K562 (cell line): Measurements from ENCODE around the gene ZNF723. TPM values are rescaled to one million over a fixed set of nuclear protein-coding genes. Genes with fewer than 3 reads are reported as not detected.

Source experiments
- ATAC-seq: fragments of 200-7000 bp; cut with Tn5 transposase; 3 replicates; pipeline ENCODE4 v1.9.1; 2020; ENCODE audit warnings: moderate library complexity
- BruUV-seq: library from RNA; stranded (reverse); fragments of 400-500 nt; replicated peaks from 2 replicates; lab custom pipeline; 2021; lab: Mats Ljungman, UMichigan
- CTCF ChIA-PET: fragments of 300-600 bp; formaldehyde crosslinking; extraction: SDS; loops from one replicate; lab custom pipeline; 2021; ENCODE audit warnings: low intra/inter-chr PET ratio; lab: Yijun Ruan, JAX
- POLR2A ChIA-PET: fragments of 300-600, 350-650 bp; sonication (Branson Sonifier 250); formaldehyde crosslinking; extraction: SDS; loops from one replicate; lab custom pipeline; 2021; ENCODE audit warnings: antibody characterized with exemption, inconsistent platforms; lab: Yijun Ruan, JAX
- DNase-seq, 4 experiments: peaks; one replicate each; pipeline versions ENCODE4 v3.0.0 to v3.0.0-alpha.2; 2011 to 2018; ENCODE audit warnings: low spot score in 3 of 4, mixed read lengths in 3 of 4; ENCODE audit errors: extremely low read depth in 1 of 4
- FAIRE-seq: peaks from 2 replicates; lab custom pipeline; 2011; peaks lifted over from hg19 to GRCh38; lab: Jason Lieb, UNC
- H2AFZ ChIP-seq: 2 replicates; pipeline ENCODE4 v1.6.0; 2011; ENCODE audit warnings: low read depth, low read length, control low read depth, inconsistent platforms
- H3K27ac ChIP-seq: fragments of 200-600 bp; 3 replicates; pipeline ENCODE4 v1.8.0; 2011; ENCODE audit warnings: low read depth, mild to moderate bottlenecking, control low read depth, inconsistent platforms, low read length, moderate library complexity, mixed read lengths; ENCODE audit errors: extremely low read depth
- H3K27me3 ChIP-seq, 2 experiments: fragments of 300-600 bp in 1 of 2; 2 replicates in 1 of 2; 3 replicates in 1 of 2; pipeline versions ENCODE4 v1.6.0 to v1.8.0; 2011; ENCODE audit warnings: inconsistent platforms in 2 of 2, low read length in 2 of 2, mild to moderate bottlenecking in 1 of 2, mixed read lengths in 1 of 2, moderate library complexity in 1 of 2; ENCODE audit not compliant: control insufficient read depth in 2 of 2, insufficient read depth in 2 of 2
- H3K36me3 ChIP-seq: fragments of 300-600 bp; 3 replicates; pipeline ENCODE4 v1.8.0; 2011; ENCODE audit warnings: mild to moderate bottlenecking, low read length, inconsistent platforms; ENCODE audit not compliant: control insufficient read depth, insufficient read depth
- H3K4me1 ChIP-seq, 2 experiments: fragments of 200-600 bp in 1 of 2; replicated peaks in 1 of 2; 2 replicates in 1 of 2; 3 replicates in 1 of 2; pipeline versions ENCODE4 v1.5.1 to v1.8.0; 2011; ENCODE audit warnings: inconsistent platforms in 2 of 2, low read length in 2 of 2, mild to moderate bottlenecking in 1 of 2, mixed read lengths in 1 of 2, moderate library complexity in 1 of 2; ENCODE audit not compliant: control insufficient read depth in 2 of 2, insufficient read depth in 2 of 2
- H3K4me2 ChIP-seq: 2 replicates; pipeline ENCODE4 v1.6.1; 2011; ENCODE audit warnings: low read length, control low read depth, inconsistent platforms, mixed read lengths; ENCODE audit not compliant: insufficient read depth
- H3K4me3 ChIP-seq: fragments of 200-600 bp; sonication (generic), shearing (Covaris generic); 2 replicates; pipeline ENCODE4 v1.5.1; 2016; ENCODE audit warnings: control low read depth, inconsistent platforms
- H3K79me2 ChIP-seq: fragments of 200-600 bp; 3 replicates; pipeline ENCODE4 v1.8.0; 2011; ENCODE audit warnings: low read length, inconsistent platforms; ENCODE audit not compliant: control insufficient read depth, insufficient read depth
- H3K9ac ChIP-seq, 2 experiments: 2 replicates each; pipeline versions ENCODE4 v1.6.0 to v1.6.1; 2011; ENCODE audit warnings: low read depth in 2 of 2, low read length in 2 of 2, control low read depth in 1 of 2, inconsistent platforms in 1 of 2, mild to moderate bottlenecking in 1 of 2, mixed read lengths in 1 of 2; ENCODE audit not compliant: insufficient read depth in 1 of 2
- H3K9me1 ChIP-seq: one replicate; pipeline ENCODE4 v1.6.0; 2011; ENCODE audit warnings: inconsistent platforms, mild to moderate bottlenecking, low read length, moderate library complexity; ENCODE audit not compliant: control insufficient read depth, insufficient read depth
- H3K9me3 ChIP-seq: replicated peaks from 2 replicates; pipeline ENCODE4 v1.5.1; 2011; ENCODE audit warnings: low read depth, low read length, inconsistent platforms; ENCODE audit not compliant: control insufficient read depth, insufficient read depth
- H4K20me1 ChIP-seq: replicated peaks from 2 replicates; pipeline ENCODE4 v1.6.1; 2011; ENCODE audit warnings: low read length, inconsistent platforms, mixed read lengths; ENCODE audit not compliant: control insufficient read depth, insufficient read depth
- E2F3 ChIP-seq: fragments of 250-450 bp; sonication (Bioruptor Pico); IDR thresholded peaks from 2 replicates; pipeline ENCODE4 v1.4.0; 2020; ENCODE audit warnings: mild to moderate bottlenecking
- HDAC2 ChIP-seq: fragments of 450-650 bp; IDR thresholded peaks from 2 replicates; pipeline ENCODE4 v1.6.1; 2016; ENCODE audit warnings: mild to moderate bottlenecking
- HMG20B ChIP-seq: fragments of 250-450 bp; sonication (Bioruptor Pico); IDR thresholded peaks from 2 replicates; pipeline ENCODE4 v1.5.0; 2021; ENCODE audit warnings: mild to moderate bottlenecking
- MTA3 ChIP-seq: fragments of 450-650 bp; formaldehyde crosslinking; IDR thresholded peaks from 2 replicates; pipeline ENCODE4 v1.6.1; 2017; ENCODE audit warnings: mild to moderate bottlenecking, borderline replicate concordance
- NONO ChIP-seq, 2 experiments: fragments of 200-400 bp in 1 of 2; fragments of 450-650 bp in 1 of 2; formaldehyde crosslinking in 1 of 2; IDR thresholded peaks; 2 replicates each; pipeline ENCODE4 v1.6.1; 2017; ENCODE audit warnings: low read depth in 2 of 2, mild to moderate bottlenecking in 2 of 2, moderate library complexity in 2 of 2, low read length in 1 of 2
- PHB ChIP-seq: fragments of 250-450 bp; sonication (Bioruptor Pico); IDR thresholded peaks from 2 replicates; pipeline ENCODE4 v1.5.0; 2021
- PHF20 ChIP-seq: fragments of 450-650 bp; IDR thresholded peaks from 2 replicates; pipeline ENCODE4 v1.6.1; 2018; ENCODE audit not compliant: partially characterized antibody
- RBFOX2 ChIP-seq: fragments of 200-400 bp; formaldehyde crosslinking; IDR thresholded peaks from 2 replicates; pipeline ENCODE4 v1.6.1; 2017; ENCODE audit warnings: low read depth, mild to moderate bottlenecking, low read length, moderate library complexity
- RCOR1 ChIP-seq, 2 experiments: IDR thresholded peaks; 2 replicates each; pipeline ENCODE4 v1.6.1; 2012; ENCODE audit warnings: low read depth in 2 of 2, low read length in 2 of 2, borderline replicate concordance in 1 of 2, improper control_type of control experiment in 1 of 2
- SMARCB1 ChIP-seq: IDR thresholded peaks from 2 replicates; pipeline ENCODE4 v1.6.1; 2011; ENCODE audit warnings: improper control_type of control experiment, low read depth; ENCODE audit not compliant: insufficient read length
- SMC3 ChIP-seq: conservative IDR thresholded peaks from 2 replicates; pipeline ENCODE4 v1.6.1; 2011; ENCODE audit warnings: low read depth, low read length, improper control_type of control experiment; ENCODE audit not compliant: insufficient read depth
- SNAPC5 ChIP-seq: fragments of 250-450 bp; sonication (Bioruptor Pico); IDR thresholded peaks from 2 replicates; pipeline ENCODE4 v1.8.0; 2021; ENCODE audit warnings: moderate library complexity, mild to moderate bottlenecking, inconsistent platforms
- SREBF2 ChIP-seq: sonication (generic); formaldehyde crosslinking; IDR thresholded peaks from 2 replicates; pipeline ENCODE4 v1.4.0; 2020; ENCODE audit warnings: mild to moderate bottlenecking, missing genetic modification reagents
- SRSF3 ChIP-seq: fragments of 200-400 bp; formaldehyde crosslinking; IDR thresholded peaks from 2 replicates; pipeline ENCODE4 v1.6.1; 2016; ENCODE audit warnings: mild to moderate bottlenecking, low read length, moderate library complexity; ENCODE audit not compliant: insufficient read depth
- TSC22D4 ChIP-seq: fragments of 450-650 bp; IDR thresholded peaks from 2 replicates; pipeline ENCODE4 v1.6.1; 2016; ENCODE audit warnings: missing genetic modification characterization, missing biosample characterization, control low read depth
- ZBTB12 ChIP-seq: fragments of 250-450 bp; sonication (Bioruptor Pico); IDR thresholded peaks from 2 replicates; pipeline ENCODE4 v1.4.0; 2020
- ZBTB9 ChIP-seq: fragments of 450-650 bp; formaldehyde crosslinking; IDR thresholded peaks from 2 replicates; pipeline ENCODE4 v1.4.0; 2020; ENCODE audit warnings: mild to moderate bottlenecking, moderate library complexity
- ZFPM2 ChIP-seq: fragments of 250-450 bp; sonication (Bioruptor Pico); IDR thresholded peaks from 2 replicates; pipeline ENCODE4 v1.5.1; 2022; ENCODE audit warnings: mild to moderate bottlenecking
- ZNF445 ChIP-seq: fragments of 250-450 bp; sonication (Bioruptor Pico); IDR thresholded peaks from 2 replicates; pipeline ENCODE4 v1.4.0; 2020; ENCODE audit warnings: low read depth, mild to moderate bottlenecking, moderate library complexity
- WGBS: fragments of 100-300 bp; shearing (Covaris generic); methylation state at CpG from one replicate; pipeline ENCODE4 v1.1.6; 2016; ENCODE audit warnings: low coverage, mixed read lengths; ENCODE audit not compliant: insufficient coverage; ENCODE audit errors: missing lambda C conversion rate; 5-methylcytosine and 5-hydroxymethylcytosine counted together
- in situ Hi-C: fragments of 300-500 bp; cut with MboI; formaldehyde crosslinking; loops from 4 replicates; pipeline ENCODE4 v1.15.0; 2018; ENCODE audit warnings: inconsistent platforms, mixed read lengths
- intact Hi-C: fragments of 100-400 bp; cut with micrococcal nuclease; formaldehyde crosslinking; loops from 2 replicates; pipeline ENCODE4 v1.14.2; 2022
- polyA plus RNA-seq, 8 experiments: library from polyadenylated mRNA; depleted of rRNA in 4 of 8; stranded (reverse) in 5 of 8; unstranded in 3 of 8; fragments of >200 nt; fragmentation: Nextera tagmentation in 2 of 8; fragmentation: Illumina TruSeq in 1 of 8; extraction: Ambion mirVana in 2 of 8; extraction: Trizol in 1 of 8; gene quantifications; 2 replicates each; pipeline versions ENCODE4 v1.2.1 to v1.2.3, GENCODE V29; 2011 to 2014; ENCODE audit warnings: inconsistent platforms in 1 of 8, missing spikeins in 1 of 8
- total RNA-seq, 7 experiments: library from RNA; depleted of rRNA in 6 of 7; stranded (reverse); fragments of >200 nt in 6 of 7; fragmentation: Illumina TruSeq in 2 of 7; extraction: Trizol in 2 of 7; gene quantifications; 2 replicates each; pipeline versions ENCODE4 v1.2.1 to v1.2.3, GENCODE V29; 2011 to 2021; ENCODE audit warnings: low replicate concordance in 1 of 7
- TF ChIP-seq, protein P1 (sequence below): sonication (generic); IDR thresholded peaks from 2 replicates; pipeline ENCODE4 v1.6.1; 2016

The ZNF723 gene
- total and polyA plus RNA-seq, 9 of the 15 experiments (the other 6 are each of a cell fraction or from before 2014, with no cell fraction given) = 0.07 to 0.18 (median 0.11) TPM; not detected in 6

- DNase-seq = no peak
- no peak for FAIRE-seq
- ATAC-seq = no peak
Measured at GRCh38 chr19:22797040-22797439, 35.1 kb upstream of the ZNF723 start.

More at GRCh38 chr19:22797040-22797439, 35.1 kb upstream of the ZNF723 start:
- Histone ChIP-seq H3K4me2 (no peak overlapping the region), H3K79me2 (no peaks in the 10 kb centered on the region), H3K4me3 (no peak overlapping the region), H3K9me1 (no peaks in the 10 kb centered on the region), H3K9ac (no peak overlapping the region), H3K27ac (no peak overlapping the region), H3K9me3 (no peaks in the 10 kb centered on the region), H3K27me3 (no peaks in the 10 kb centered on the region), H3K4me1 (no peaks in the 10 kb centered on the region), H4K20me1 (no peaks in the 10 kb centered on the region), H3K36me3 (no peaks in the 10 kb centered on the region), H2AFZ (no peak overlapping the region)
- intact Hi-C loops (no loop called here), in situ Hi-C loops (no loop called here)
- CTCF ChIA-PET = no interaction called here
- POLR2A ChIA-PET = no interaction called here
- TF ChIP-seq PHB (no peak), SREBF2 (CRISPR knock-in tag) (no peak), TSC22D4 (tag) (no peak), ZFPM2 (CRISPR knock-in tag) (no peak), SMARCB1 (no peak), NONO (IDR thresholded peaks at IDR 0.05; ENCODE audit: low read depth in 2 of 2, low read length in 1 of 2) (no peak), E2F3 (CRISPR knock-in tag) (no peak), PHF20 (no peak), HDAC2 (no peak), SMC3 (no peak), ZBTB12 (no peak), RBFOX2 (no peak), ZNF445 (CRISPR knock-in tag) (no peak), MTA3 (no peak), RCOR1 (IDR thresholded peaks at IDR 0.05; ENCODE audit: borderline replicate concordance in 1 of 2, low read depth in 2 of 2, low read length in 2 of 2) (no peak), SNAPC5 (CRISPR knock-in tag) (no peak), ZBTB9 (no peak), SRSF3 (no peak), HMG20B (CRISPR knock-in tag) (no peak)
- TF ChIP-seq, protein P1, sequence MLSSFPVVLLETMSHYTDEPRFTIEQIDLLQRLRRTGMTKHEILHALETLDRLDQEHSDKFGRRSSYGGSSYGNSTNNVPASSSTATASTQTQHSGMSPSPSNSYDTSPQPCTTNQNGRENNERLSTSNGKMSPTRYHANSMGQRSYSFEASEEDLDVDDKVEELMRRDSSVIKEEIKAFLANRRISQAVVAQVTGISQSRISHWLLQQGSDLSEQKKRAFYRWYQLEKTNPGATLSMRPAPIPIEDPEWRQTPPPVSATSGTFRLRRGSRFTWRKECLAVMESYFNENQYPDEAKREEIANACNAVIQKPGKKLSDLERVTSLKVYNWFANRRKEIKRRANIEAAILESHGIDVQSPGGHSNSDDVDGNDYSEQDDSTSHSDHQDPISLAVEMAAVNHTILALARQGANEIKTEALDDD = no peak
- 0% methylated on average over 5 of the region's 5 CpGs for WGBS
- no TSS peak for BruUV-seq
